Measurements from ENCODE around the gene SPATA4.
"Not testable (repeated sequence)": the region's sequence is repeated elsewhere in the genome, so short reads cannot be mapped to it uniquely, and the experiment has no call there.

SPATA4 gene

DNA sequence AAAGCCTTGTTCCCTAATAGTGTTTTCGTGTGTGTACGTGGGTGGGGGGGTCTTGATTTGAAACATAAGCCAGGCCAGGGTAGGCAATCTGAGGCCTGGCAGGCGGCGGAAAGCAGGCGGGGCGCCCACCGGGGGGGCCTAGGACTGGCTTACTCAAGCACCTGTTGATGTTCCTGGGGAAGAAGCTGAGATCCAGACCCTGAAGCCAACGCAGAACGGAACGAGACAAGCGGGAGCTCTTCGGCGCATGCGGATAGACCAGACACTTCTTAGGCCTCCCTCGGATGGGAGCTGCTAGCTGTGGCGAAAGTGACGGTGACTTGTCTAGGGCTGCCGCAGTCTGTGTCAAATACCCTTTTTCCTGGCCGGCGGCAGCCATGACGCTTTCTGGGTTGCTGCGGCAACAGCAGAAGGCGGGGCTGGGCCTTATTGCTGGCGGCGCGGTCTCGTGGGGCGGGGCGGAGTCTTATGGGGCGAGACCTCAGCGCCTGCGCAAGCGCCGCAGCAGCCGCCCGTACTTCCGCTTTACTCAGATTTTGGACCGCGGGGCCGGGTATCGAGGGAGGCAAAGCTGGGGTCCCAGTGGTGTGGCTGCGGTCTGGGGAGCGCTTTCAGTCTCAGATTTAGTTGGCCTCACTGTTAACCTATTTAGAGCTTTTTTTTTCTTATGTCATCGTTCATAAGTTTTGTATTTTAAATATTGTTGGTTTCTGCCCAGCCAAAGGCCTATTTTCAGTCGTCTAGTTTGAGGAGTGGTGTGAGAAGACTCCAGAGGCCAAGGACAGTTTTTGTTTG, at the start of gene SPATA4:
Gene SPATA4 (minus strand): TSS at position 402 of the 795 bp plus-strand sequence. CDS start 23 bp downstream, at position 379.
- peaks cover 9% of the 10 kb centered on the region for H3K4me1 Mint-ChIP-seq (ENCODE audit: low read depth)
- DNase-seq (ENCODE audit: low spot score): peak; percentile 94
- H3K27me3 Mint-ChIP-seq (ENCODE audit: low read depth): peaks cover 47% of the 10 kb centered on the region
- H3K36me3 Mint-ChIP-seq (ENCODE audit: low read depth): peaks cover 2% of the 10 kb centered on the region
- peak within 1 kb of the TSS; percentile 83 for H3K4me3 Mint-ChIP-seq
- peak within 1 kb of the TSS; percentile 75 for H3K27ac Mint-ChIP-seq
- H3K9me3 Mint-ChIP-seq: peaks cover 4% of the 10 kb centered on the region

DNA sequence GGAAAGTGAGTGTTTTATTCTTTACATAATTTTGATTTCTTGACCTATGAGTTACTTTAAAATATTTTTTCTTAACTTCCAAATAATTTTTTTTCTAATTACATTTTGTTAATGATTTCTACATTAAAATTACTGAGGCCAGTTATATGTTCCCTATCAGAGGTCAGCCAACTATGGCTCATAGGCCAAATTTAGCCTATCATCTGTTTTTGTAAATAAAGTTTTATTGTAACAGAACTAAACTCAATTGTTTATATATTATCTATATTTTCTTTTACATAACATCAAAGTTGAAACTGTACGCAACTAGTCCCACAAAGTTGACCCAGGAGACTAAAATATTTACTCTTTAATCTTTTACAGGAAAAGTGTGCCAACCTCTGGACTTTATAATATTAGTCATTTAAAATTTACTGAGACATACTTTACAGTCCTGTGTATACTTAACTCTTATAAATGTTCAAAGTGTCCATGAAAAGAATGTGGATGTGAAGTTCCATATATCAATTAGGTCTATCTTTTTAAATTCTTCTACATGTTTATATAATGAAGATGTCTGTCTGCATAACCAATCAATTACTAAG, 47.5 kb upstream of the SPATA4 start:
- H3K27ac Mint-ChIP-seq: no peak overlapping the region

DNA sequence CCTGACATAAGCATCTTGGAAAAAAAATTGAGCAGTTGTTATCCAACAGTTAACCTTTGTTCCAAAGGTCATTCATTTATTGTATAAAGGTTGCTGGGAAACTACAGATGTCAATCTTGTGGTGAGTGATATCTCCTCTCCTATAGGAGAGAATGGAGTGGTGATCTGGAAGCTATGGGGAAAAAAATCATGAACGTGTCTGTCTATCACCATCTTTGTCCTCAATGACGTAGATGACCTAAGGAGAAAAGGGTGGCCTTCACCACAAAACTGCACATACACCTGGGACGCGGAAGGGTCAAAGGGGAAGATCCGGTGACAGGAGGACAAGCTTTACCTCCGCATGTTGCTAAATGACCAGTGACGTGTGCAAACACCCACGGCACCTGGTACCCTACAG, 46.3 kb upstream of the SPATA4 start:
- no peaks in the 10 kb centered on the region for H3K4me1 Mint-ChIP-seq (ENCODE audit: low read depth)

More for the DNA sequence above, 47.5 kb upstream of the SPATA4 start:
- Mint-ChIP-seq H3K4me3 (no peak overlapping the region), H3K4me1 (ENCODE audit: low read depth) (no peaks in the 10 kb centered on the region), H3K36me3 (ENCODE audit: low read depth) (no peaks in the 10 kb centered on the region), H3K27me3 (ENCODE audit: low read depth) (no peaks in the 10 kb centered on the region), H3K9me3 (no peaks in the 10 kb centered on the region)
- DNase-seq (ENCODE audit: low spot score): no peak

DNA sequence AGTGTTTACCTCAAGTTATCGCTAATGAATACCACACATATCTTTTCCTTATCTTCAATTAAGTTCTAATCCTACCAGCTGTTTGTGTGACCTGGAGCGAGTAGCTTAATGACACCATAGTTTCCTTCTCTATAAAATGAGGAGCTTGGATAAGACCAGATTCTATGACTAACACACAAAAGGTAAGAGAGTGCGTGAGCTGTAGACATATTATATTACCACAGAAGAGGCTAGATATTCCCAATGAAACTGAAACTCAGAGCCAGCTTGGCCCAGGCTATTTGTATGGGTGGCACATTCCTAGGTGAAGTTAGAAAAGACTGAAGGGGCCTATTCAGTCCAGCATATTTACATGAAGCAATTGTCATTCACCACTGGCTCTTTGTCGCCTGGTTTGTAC, 43.4 kb upstream of the SPATA4 start:
- H3K27ac Mint-ChIP-seq: no peak overlapping the region
- no peak for DNase-seq (ENCODE audit: low spot score)
- no peaks in the 10 kb centered on the region for H3K36me3 Mint-ChIP-seq (ENCODE audit: low read depth)
- no peaks in the 10 kb centered on the region for H3K27me3 Mint-ChIP-seq (ENCODE audit: low read depth)
- no peaks in the 10 kb centered on the region for H3K4me1 Mint-ChIP-seq (ENCODE audit: low read depth)
- no peaks in the 10 kb centered on the region for H3K9me3 Mint-ChIP-seq
- H3K4me3 Mint-ChIP-seq: no peak overlapping the region

More for the DNA sequence above, 46.3 kb upstream of the SPATA4 start:
- H3K4me3 Mint-ChIP-seq: no peak overlapping the region
- no peak for DNase-seq (ENCODE audit: low spot score)
- no peak overlapping the region for H3K27ac Mint-ChIP-seq
- no peaks in the 10 kb centered on the region for H3K36me3 Mint-ChIP-seq (ENCODE audit: low read depth)
- H3K27me3 Mint-ChIP-seq (ENCODE audit: low read depth): no peaks in the 10 kb centered on the region
- no peaks in the 10 kb centered on the region for H3K9me3 Mint-ChIP-seq

DNA sequence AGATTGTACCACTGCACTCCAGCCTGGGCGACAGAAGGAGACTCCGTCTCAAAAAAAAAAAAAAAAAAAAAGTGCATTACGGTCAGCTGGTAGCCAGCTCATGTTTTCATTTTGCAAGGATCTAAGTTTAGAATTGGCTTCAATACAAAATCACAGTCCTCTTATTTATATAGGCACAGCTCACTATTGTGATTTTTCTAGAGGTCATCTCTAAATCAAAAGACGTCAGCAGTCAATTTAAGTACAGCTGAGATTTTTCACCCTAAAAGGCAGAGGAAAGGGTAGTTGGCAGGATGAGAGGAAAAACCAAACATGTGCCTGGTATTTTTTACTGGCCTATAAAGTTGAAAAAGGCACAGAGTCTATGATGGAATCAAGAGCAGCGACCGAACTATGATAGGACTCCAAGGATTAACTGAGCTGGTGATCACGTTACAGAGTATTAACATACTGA, 42.8 kb upstream of the SPATA4 start:
- no peaks in the 10 kb centered on the region for H3K4me1 Mint-ChIP-seq (ENCODE audit: low read depth)
- no peaks in the 10 kb centered on the region for H3K9me3 Mint-ChIP-seq
- H3K36me3 Mint-ChIP-seq (ENCODE audit: low read depth): no peaks in the 10 kb centered on the region
- H3K27ac Mint-ChIP-seq: no peak overlapping the region
- no peak for DNase-seq (ENCODE audit: low spot score)
- H3K4me3 Mint-ChIP-seq: no peak overlapping the region
- H3K27me3 Mint-ChIP-seq (ENCODE audit: low read depth): no peaks in the 10 kb centered on the region

DNA sequence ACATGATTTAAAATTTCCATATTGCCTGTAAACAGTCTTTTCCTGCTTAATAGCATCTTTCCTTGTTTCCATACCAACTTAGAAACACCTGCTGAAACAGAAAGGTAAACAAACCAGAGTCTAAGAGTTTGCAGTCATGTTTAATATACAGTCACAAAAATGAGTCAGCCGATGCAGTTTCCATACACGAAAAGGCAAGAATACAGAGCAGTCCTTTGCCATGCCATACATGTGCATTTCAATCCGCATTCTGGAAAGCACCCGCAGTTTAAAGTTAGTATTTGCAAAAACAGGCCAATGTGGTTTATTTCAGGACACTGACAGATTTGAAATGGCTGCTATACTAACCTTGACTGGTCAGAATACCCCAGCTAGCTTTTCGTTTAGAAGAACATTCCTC, 41.6 kb upstream of the SPATA4 start:
- Mint-ChIP-seq H3K9me3 (no peaks in the 10 kb centered on the region), H3K27me3 (ENCODE audit: low read depth) (no peaks in the 10 kb centered on the region), H3K4me3 (no peak overlapping the region), H3K4me1 (ENCODE audit: low read depth) (no peaks in the 10 kb centered on the region), H3K36me3 (ENCODE audit: low read depth) (no peaks in the 10 kb centered on the region), H3K27ac (no peak overlapping the region)
- no peak for DNase-seq (ENCODE audit: low spot score)

DNA sequence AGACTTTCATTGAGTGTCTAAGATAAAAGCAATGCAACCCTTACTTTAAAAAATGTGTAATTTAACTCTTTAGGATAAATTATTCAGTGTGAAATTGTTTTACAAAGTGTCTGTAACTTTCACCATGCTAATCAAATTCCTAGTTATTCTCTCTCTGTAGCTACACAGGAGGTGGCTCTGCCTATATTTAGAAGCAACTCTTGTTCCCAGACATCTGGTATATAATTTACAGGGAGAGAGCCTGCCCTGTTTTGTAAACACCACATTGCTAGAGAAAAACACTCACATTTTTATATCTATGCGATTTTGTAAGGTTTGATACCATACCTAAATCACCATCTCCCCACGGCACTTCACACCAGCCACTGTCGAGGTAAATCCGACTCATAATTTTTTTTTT, 35.5 kb upstream of the SPATA4 start:
- H3K36me3 Mint-ChIP-seq (ENCODE audit: low read depth): no peaks in the 10 kb centered on the region
- no peaks in the 10 kb centered on the region for H3K9me3 Mint-ChIP-seq
- no peak overlapping the region for H3K27ac Mint-ChIP-seq
- no peak for DNase-seq (ENCODE audit: low spot score)
- H3K27me3 Mint-ChIP-seq (ENCODE audit: low read depth): peaks cover 9% of the 10 kb centered on the region
- no peak overlapping the region for H3K4me3 Mint-ChIP-seq
- H3K4me1 Mint-ChIP-seq (ENCODE audit: low read depth): no peaks in the 10 kb centered on the region

DNA sequence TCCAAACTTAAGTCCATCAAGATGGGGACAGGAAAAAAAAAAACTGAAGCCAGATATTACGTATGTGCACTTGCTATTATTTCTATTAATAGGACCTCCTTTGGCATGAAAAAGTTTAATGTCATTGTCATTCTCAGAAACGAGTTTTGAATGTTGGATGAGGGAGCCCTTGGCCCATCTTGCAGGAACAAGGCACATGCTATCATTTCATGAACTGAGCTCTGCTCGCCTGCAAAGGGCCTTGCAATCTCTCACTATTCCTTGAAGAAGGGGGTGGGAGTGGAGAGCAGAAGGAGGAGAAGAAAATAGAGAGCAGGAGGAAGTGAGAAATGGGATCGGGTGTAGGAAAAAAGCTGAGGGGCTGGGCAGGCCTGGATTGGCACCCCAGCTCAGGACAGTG, 34.3 kb upstream of the SPATA4 start:
- Mint-ChIP-seq H3K27ac (no peak overlapping the region), H3K9me3 (no peaks in the 10 kb centered on the region), H3K4me3 (no peak overlapping the region), H3K4me1 (ENCODE audit: low read depth) (no peaks in the 10 kb centered on the region), H3K36me3 (ENCODE audit: low read depth) (no peaks in the 10 kb centered on the region), H3K27me3 (ENCODE audit: low read depth) (peaks cover 9% of the 10 kb centered on the region)
- no peak for DNase-seq (ENCODE audit: low spot score)

DNA sequence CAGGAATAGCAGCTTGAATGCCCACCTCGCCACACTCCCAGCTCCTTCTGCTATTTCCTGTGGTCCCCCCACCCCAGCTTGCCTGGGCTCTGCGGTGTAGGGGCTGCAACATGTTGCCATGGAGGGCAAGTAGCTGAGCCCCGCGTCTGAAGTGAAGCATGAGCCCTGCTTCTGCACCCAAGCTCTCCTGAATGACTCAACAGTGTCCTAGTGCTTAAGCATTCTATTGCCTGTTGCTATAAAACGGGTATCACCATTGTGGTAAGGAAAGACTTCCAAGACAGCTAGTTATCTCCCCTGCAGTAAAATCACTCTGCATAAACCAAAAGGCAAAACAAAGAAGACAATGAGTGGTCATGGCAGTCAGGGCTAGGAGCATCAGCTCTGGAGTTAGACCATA, 31.4 kb upstream of the SPATA4 start:
- no peak for DNase-seq (ENCODE audit: low spot score)
- H3K4me1 Mint-ChIP-seq (ENCODE audit: low read depth): no peaks in the 10 kb centered on the region
- H3K9me3 Mint-ChIP-seq: no peaks in the 10 kb centered on the region
- no peak overlapping the region for H3K27ac Mint-ChIP-seq
- peaks cover 9% of the 10 kb centered on the region for H3K27me3 Mint-ChIP-seq (ENCODE audit: low read depth)
- no peak overlapping the region for H3K4me3 Mint-ChIP-seq
- no peaks in the 10 kb centered on the region for H3K36me3 Mint-ChIP-seq (ENCODE audit: low read depth)

DNA sequence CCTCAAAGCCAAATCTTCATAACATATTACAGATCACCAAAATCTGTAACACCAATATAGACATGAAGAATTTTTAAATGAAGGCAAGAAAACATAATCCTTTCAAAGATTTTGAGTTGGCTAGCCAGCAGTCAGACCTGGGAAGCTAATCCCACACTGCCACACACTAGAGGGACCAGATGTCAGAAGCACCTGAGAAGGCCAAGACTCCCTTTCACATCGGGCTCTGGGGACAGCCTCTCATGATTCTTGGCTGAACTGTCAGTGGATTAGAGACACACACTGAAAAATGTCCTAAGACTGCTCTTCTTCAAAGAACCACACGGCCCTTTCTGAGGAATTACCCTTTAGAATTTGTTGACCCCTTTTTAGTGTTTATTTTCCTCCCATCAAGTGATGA, 28.2 kb upstream of the SPATA4 start:
- H3K4me3 Mint-ChIP-seq: no peak overlapping the region
- no peaks in the 10 kb centered on the region for H3K4me1 Mint-ChIP-seq (ENCODE audit: low read depth)
- H3K36me3 Mint-ChIP-seq (ENCODE audit: low read depth): no peaks in the 10 kb centered on the region
- no peaks in the 10 kb centered on the region for H3K9me3 Mint-ChIP-seq
- peaks cover 9% of the 10 kb centered on the region for H3K27me3 Mint-ChIP-seq (ENCODE audit: low read depth)
- no peak for DNase-seq (ENCODE audit: low spot score)
- H3K27ac Mint-ChIP-seq: no peak overlapping the region

DNA sequence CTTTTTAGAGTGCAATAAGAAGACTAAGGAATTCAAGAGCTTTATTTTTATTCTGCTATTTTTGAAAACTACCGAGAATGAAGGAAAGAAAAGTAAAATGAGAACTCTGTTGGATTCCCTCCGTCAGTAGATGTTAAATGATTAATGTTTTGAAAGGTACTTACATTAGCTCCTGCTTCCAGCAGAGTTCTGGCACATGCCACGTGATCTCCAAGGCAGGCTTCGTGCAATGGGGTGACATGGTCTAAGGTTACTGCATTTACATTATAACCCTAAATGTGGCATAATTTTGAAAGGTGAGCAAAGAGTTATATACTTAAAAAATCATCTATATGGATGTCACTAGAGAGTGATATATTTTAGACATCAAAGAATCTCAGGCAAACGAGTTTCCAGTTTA, 26.8 kb upstream of the SPATA4 start:
- no peak for DNase-seq (ENCODE audit: low spot score)
- Mint-ChIP-seq H3K4me3 (no peak overlapping the region), H3K4me1 (ENCODE audit: low read depth) (no peaks in the 10 kb centered on the region), H3K27ac (no peak overlapping the region), H3K36me3 (ENCODE audit: low read depth) (no peaks in the 10 kb centered on the region), H3K9me3 (no peaks in the 10 kb centered on the region), H3K27me3 (ENCODE audit: low read depth) (peaks cover 4% of the 10 kb centered on the region)

DNA sequence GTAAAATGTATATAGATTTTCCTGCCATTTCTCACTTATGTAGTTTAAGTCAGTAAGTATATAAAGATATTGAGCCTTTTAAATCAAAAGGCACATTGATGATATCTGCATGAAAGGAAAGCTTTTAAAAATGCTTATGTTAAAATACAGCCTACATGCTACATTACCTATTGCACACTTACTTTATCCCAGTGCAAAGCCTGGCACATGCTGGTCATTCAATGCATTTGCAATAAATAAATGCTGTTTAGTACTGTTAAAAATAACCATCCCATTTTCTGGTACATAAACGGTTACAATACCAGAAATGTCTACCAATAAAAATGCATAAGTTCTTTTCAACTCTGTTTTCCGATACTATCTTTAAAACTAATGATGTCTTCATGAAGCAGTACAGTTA, 22.1 kb upstream of the SPATA4 start:
- Mint-ChIP-seq H3K4me3 (no peak overlapping the region), H3K27ac (no peak overlapping the region), H3K4me1 (ENCODE audit: low read depth) (no peaks in the 10 kb centered on the region), H3K36me3 (ENCODE audit: low read depth) (no peaks in the 10 kb centered on the region), H3K9me3 (no peaks in the 10 kb centered on the region), H3K27me3 (ENCODE audit: low read depth) (no peaks in the 10 kb centered on the region)
- DNase-seq (ENCODE audit: low spot score): no peak

DNA sequence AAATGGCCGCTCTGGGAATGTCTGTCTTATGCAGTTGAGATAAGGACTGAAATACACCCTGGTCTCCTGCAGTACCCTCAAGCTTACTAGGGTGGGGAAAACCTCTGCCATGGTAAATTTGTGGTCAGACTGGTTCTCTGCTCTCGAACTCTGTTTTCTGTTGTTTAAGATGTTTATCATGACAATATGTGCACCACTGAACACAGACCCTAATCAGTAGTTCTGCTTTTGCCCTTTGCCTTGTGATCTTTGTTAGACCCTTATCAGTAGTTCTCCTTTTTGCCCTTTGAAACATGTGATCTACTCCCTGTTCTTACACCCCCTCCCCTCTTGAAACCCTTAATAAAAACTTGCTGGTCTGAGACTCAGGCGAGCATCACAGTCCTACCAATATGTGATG, 17.0 kb upstream of the SPATA4 start:
- peaks cover 11% of the 10 kb centered on the region for H3K27me3 Mint-ChIP-seq (ENCODE audit: low read depth)
- not testable (repeated sequence) for H3K9me3 Mint-ChIP-seq; H3K4me3 Mint-ChIP-seq; H3K36me3 Mint-ChIP-seq (ENCODE audit: low read depth); DNase-seq (ENCODE audit: low spot score); H3K4me1 Mint-ChIP-seq (ENCODE audit: low read depth); H3K27ac Mint-ChIP-seq

DNA sequence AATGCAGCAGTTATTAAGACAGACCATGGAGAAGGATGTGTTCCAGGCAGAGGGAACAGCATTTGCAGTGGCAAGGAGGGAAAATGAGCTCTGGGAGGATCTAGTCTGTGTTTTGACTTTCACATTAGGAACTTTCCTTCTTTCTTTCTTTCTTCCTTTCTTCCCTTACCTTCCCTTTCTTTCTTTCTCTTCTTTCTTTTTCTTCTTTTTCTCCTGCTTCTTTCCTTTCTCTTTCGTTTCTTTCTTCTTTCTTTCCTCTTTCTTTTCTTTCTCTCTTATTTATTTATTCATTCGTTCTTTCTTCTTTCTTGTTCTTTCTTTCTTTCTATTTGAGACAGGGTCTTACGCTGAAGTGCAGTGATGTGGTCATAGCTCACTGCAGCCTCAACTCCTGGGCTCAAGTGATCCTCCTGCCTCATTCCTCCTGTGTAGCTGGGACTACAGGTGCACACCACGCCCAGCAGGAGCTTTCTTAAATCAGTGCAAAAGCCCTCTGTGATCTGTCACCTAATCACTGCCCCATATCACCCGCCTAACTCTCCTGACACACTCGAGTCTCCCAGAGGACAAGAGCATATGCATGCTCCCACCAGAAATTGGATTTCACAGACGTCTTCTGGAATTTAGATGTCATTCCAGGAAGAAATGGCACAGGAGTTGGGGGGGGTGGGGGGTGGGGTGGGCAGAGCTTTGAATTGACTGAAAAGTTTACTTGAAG, 15.4 kb upstream of the SPATA4 start:
- no peaks in the 10 kb centered on the region for H3K9me3 Mint-ChIP-seq
- H3K27me3 Mint-ChIP-seq (ENCODE audit: low read depth): peaks cover 15% of the 10 kb centered on the region
- H3K27ac Mint-ChIP-seq: no peak overlapping the region
- no peak overlapping the region for H3K4me3 Mint-ChIP-seq
- no peaks in the 10 kb centered on the region for H3K4me1 Mint-ChIP-seq (ENCODE audit: low read depth)
- DNase-seq (ENCODE audit: low spot score): no peak
- no peaks in the 10 kb centered on the region for H3K36me3 Mint-ChIP-seq (ENCODE audit: low read depth)
